ENCODE data around the gene PRIM2. TPM values are rescaled to one million over a fixed set of nuclear protein-coding genes. Genes with fewer than 3 reads are reported as not detected.

PRIM2 gene
- total and polyA plus RNA-seq, 9 of the 15 experiments (the other 6 are each of a cell fraction or from before 2014, with no cell fraction given) = 19.8 to 57.5 (median 33.4) TPM

DNA sequence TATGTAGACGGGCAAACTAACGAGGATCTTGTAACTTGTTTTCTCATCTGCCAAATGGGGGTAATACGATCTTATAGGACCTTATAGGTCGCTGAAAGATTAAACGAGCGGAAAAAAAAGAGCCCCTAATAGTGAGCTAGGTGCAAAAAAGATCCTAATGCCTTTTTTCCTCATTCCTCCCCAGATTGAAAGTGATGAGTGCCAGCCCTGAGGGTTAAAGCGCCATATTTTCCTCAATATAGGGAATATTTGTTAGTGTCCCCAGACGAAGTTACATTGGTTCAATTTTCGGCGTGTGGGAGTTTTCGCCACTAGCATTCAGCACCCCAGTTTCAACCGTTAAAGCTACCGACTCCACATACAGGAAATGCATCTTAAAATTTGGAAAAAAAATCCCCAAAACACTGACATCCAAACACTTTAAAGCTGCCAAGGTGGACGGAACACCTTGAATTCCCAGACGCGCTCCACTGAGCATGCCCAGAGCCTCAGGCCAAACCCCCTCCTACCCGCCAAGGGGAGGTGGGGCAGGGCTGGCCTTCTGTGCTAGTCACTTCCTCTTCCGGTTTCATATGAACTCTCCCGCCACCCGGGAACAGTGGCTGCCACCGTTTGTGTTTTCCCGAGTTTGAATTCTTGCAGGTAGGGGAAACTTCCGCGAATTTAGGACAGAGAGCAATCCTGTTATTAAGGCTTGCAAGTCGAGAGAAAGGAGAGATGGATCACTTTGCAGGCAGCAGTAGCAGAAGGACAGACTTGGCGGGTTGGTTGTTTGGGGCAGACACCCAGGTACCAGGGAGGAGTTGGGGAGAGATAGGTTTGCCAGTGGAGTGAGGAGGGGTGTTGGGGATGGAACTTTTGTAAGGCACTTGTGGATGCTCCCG, at the start of gene PRIM2 (continued):
- TF ChIP-seq MCM7 (IDR thresholded peaks at IDR 0.05) (0 out of 4 replicates have a peak, but pooled peaks of 1 of the 2 experiments have one; percentile 56), CREBBP (IDR thresholded peaks at IDR 0.05; ENCODE audit: low read depth, low read length) (no peak), ZFX (CRISPR knock-in tag; IDR thresholded peaks at IDR 0.05) (peak; percentile 30; the same call in 1 of the 2 replicates), CBX3 (IDR thresholded peaks at IDR 0.05; ENCODE audit: borderline replicate concordance in 1 of 2, low read length in 2 of 2) (0 out of 3 replicates have a peak, but pooled peaks of 1 of the 2 experiments have one; percentile 16), TBP (optimal IDR thresholded peaks at IDR 0.05; ENCODE audit: low read depth, low read length) (peak; percentile 81), ZNF165 (CRISPR knock-in tag; IDR thresholded peaks at IDR 0.05; ENCODE audit: borderline replicate concordance) (no peak), PHF20 (IDR thresholded peaks at IDR 0.05; ENCODE audit: partially characterized antibody) (peak; percentile 91), ARHGAP35 (IDR thresholded peaks at IDR 0.05; ENCODE audit: partially characterized antibody) (no peak), ATF1 (CRISPR knock-in tag; IDR thresholded peaks at IDR 0.05) (no peak), ATF1 (tag; IDR thresholded peaks at IDR 0.05) (peak; percentile 74), SMARCE1 (IDR thresholded peaks at IDR 0.05) (0 out of 2 replicates have a peak, but pooled peaks have one; percentile 16), TAF9B (IDR thresholded peaks at IDR 0.05; ENCODE audit: partially characterized antibody) (peak; percentile 84), SRF (CRISPR knock-in tag; IDR thresholded peaks at IDR 0.05) (peak in 1 of 2 experiments; percentile 62; a peak in 1 of 4 replicates), PURB (CRISPR knock-in tag; IDR thresholded peaks at IDR 0.05; ENCODE audit: low read depth) (no peak), SNRNP70 (optimal IDR thresholded peaks at IDR 0.05; ENCODE audit: low read depth, low read length) (no peak), FOXK2 (conservative IDR thresholded peaks at IDR 0.05 in 1 of 2, IDR thresholded peaks at IDR 0.05 in 1 of 2; ENCODE audit: low read depth in 2 of 2) (peak; percentile 37 to 62; a peak in 1 of 4 replicates), SUPT5H (IDR thresholded peaks at IDR 0.05) (peak; percentile 89), ILK (tag; IDR thresholded peaks at IDR 0.05; ENCODE audit: borderline replicate concordance, low read depth) (no peak), MEF2D (tag; conservative IDR thresholded peaks at IDR 0.05; ENCODE audit: low read depth) (no peak)
- TF ChIP-seq, protein P1, sequence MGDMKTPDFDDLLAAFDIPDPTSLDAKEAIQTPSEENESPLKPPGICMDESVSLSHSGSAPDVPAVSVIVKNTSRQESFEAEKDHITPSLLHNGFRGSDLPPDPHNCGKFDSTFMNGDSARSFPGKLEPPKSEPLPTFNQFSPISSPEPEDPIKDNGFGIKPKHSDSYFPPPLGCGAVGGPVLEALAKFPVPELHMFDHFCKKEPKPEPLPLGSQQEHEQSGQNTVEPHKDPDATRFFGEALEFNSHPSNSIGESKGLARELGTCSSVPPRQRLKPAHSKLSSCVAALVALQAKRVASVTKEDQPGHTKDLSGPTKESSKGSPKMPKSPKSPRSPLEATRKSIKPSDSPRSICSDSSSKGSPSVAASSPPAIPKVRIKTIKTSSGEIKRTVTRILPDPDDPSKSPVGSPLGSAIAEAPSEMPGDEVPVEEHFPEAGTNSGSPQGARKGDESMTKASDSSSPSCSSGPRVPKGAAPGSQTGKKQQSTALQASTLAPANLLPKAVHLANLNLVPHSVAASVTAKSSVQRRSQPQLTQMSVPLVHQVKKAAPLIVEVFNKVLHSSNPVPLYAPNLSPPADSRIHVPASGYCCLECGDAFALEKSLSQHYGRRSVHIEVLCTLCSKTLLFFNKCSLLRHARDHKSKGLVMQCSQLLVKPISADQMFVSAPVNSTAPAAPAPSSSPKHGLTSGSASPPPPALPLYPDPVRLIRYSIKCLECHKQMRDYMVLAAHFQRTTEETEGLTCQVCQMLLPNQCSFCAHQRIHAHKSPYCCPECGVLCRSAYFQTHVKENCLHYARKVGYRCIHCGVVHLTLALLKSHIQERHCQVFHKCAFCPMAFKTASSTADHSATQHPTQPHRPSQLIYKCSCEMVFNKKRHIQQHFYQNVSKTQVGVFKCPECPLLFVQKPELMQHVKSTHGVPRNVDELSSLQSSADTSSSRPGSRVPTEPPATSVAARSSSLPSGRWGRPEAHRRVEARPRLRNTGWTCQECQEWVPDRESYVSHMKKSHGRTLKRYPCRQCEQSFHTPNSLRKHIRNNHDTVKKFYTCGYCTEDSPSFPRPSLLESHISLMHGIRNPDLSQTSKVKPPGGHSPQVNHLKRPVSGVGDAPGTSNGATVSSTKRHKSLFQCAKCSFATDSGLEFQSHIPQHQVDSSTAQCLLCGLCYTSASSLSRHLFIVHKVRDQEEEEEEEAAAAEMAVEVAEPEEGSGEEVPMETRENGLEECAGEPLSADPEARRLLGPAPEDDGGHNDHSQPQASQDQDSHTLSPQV (IDR thresholded peaks at IDR 0.05) = 0 out of 2 replicates have a peak, but pooled peaks have one; percentile 2
- TF ChIP-seq, protein P2, sequence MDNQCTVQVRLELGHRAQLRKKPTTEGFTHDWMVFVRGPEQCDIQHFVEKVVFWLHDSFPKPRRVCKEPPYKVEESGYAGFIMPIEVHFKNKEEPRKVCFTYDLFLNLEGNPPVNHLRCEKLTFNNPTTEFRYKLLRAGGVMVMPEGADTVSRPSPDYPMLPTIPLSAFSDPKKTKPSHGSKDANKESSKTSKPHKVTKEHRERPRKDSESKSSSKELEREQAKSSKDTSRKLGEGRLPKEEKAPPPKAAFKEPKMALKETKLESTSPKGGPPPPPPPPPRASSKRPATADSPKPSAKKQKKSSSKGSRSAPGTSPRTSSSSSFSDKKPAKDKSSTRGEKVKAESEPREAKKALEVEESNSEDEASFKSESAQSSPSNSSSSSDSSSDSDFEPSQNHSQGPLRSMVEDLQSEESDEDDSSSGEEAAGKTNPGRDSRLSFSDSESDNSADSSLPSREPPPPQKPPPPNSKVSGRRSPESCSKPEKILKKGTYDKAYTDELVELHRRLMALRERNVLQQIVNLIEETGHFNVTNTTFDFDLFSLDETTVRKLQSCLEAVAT (IDR thresholded peaks at IDR 0.05) = peak; percentile 23 to 40; a peak in 1 of 4 replicates
- TF ChIP-seq, protein P3, sequence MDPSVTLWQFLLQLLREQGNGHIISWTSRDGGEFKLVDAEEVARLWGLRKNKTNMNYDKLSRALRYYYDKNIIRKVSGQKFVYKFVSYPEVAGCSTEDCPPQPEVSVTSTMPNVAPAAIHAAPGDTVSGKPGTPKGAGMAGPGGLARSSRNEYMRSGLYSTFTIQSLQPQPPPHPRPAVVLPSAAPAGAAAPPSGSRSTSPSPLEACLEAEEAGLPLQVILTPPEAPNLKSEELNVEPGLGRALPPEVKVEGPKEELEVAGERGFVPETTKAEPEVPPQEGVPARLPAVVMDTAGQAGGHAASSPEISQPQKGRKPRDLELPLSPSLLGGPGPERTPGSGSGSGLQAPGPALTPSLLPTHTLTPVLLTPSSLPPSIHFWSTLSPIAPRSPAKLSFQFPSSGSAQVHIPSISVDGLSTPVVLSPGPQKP (CRISPR knock-in tag; IDR thresholded peaks at IDR 0.05) = no peak
